ENCODE data around the gene COL18A1.

Gene COL18A1

DNA sequence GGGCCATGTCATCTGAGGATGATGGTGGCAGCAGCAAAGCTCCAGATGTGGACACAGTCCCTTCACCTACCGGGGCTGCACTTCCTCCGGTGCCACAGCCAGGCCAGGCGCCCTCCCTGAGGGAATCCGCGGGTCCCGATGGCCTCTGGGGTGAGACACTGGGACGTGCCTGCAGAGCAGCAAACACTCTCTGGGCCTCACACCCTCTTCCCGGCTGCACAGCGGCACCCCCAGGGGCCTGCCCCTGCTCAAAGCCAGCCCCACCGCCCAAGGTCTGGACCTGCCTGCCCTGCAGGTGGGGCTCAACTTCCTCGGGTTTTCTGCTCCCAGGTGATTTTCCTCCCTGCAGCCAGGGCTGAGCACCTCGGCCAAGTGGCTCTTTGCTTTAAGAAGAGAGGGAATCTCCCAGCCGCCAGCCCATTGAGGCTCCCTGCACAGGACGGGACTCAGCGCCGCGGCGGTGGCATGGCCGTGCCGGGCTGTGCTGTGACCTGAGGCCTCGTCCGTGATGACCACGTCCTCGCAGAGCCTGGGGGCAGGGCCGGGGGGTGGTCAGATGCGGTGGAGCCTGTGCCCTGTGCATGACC lies 21.3 kb upstream of the COL18A1 start:
- DNase-seq, result no peak

DNA sequence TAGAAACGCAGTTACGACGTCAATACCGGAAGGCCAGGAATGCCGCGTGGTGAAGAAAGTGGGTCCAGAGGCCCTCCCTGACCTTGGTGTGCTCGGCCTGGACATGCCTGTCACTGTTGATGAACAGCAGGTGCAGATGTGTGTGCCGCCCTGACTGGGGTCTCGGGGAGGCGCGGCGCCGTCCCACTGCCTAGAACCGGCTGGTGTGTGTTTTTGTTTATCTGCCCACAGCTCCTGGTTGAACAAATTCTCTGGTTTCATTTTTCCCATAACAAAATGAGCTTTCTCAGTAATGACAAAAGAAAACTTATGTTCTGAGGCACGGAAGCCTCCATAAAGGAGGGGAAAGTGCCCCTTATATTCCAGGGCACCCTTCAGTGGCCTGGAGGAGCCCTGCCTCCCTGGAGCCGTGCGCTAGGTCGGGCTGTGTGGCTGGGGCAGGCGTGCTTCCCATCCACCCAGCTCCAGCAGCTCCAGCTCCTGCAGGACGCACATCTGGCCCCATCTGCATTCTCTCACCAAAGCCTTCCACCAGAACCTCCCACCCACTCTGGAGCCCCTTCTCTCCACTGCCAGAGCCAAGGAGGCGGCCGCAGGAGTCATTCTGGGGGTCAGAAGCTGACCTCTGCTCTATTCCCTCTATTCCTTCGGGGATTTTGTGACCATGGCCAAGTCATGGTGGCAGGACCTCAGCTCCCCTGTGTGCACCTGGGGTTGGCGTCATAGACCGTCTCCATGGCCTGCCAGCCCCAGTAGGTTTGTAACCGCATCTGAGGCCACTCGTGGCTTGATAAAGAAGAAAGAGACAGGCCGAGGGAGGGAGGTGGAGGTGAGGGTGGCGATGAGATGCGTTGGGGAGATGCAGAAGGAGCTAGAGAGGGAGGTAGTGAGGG lies 20.1 kb upstream of the COL18A1 start:
- DNase-seq, result no peak

DNA sequence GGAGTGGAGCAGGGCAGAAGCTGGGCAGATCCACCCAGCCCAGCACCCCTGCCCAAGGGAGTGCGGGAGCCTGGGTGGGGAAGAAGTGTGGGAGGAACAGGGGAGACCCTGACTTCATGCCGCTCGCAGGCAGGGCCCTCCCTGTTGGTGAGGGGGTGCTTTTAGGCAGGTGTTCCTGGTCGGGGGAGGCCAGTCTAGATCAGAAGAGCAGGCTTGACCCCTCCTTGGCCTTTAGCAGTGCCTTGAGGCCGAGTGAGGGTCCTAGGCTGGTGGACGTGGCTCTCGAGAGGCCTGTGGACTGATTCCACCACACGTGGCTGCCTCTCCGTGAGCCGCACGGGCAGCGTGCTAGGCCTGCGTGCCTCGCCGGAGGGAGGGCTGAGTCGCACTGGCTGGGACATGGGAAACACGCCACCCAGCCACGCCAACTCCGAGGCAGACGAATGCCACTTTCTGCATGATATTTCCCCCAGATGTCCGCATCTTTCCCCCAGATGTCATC lies 19.4 kb upstream of the COL18A1 start:
- no peak for DNase-seq

DNA sequence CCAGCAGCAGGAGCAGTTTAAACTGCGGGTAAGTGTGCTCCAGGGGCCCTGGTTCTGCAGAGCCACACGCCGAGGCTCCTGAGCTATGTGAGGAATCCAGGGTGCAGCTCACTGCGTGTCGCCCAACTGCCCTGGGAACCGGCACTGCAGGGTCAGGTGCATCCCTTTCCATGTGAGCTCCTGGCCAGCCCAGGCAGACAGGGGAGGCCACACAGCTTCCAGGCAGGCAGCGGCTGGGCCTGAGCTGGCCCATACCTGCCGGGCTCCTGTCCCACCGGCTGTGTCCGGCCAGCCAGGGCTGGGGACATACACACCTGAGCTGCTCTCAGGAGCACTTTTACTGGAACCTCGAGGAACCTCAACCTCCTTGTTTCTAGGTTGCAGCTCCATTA lies 18.6 kb upstream of the COL18A1 start:
- DNase-seq, result no peak

DNA sequence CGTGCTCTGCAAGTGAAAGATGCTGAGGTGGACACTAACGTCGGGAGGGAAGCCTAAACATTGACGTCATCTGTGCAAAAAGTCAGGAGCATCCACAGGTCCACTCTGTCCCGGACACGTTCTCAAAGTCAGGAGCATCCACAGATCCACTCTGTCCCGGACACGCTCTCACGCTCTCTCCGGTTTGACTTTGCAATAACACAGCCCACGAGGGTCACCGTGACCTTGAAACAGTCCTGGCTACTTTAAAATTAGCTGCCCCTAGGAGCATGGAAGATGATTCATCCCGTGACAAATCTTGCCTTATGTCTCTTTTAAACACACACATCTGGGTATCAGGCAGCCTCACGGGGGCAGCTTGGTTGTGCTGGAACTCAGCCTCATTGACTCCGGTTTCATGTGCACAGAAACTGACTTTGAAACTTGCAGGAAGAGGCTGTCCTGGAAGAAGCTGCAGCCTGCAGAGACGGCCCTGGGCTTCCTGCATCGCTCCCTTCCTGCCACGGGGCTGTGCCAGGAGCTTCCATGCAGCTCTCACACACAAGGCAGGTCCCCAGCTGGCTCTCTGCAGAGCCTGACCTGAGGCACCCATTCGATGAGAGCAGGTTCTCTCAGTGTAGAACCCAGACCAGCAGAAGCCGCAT lies 18.1 kb upstream of the COL18A1 start:
- DNase-seq, result no peak

DNA sequence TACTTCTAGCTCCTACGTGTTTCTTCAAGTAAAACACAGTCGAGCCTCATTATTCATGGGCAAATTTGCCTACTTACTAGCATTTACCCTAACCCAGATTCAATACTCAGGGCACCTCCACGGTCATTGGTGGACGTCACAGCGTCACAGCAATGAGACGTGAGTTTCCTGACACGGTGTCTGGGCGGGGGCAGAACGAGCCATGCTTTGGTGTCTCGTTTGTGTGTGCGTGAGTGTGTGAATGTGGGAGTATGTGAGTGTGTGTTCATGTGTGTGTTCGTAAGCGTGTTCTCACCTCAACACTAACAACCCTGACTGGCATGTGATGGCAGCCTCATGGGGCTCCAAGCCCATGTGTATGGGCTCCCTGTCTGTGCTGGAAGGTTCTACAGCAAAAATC lies 17.5 kb upstream of the COL18A1 start:
- no peak for DNase-seq

DNA sequence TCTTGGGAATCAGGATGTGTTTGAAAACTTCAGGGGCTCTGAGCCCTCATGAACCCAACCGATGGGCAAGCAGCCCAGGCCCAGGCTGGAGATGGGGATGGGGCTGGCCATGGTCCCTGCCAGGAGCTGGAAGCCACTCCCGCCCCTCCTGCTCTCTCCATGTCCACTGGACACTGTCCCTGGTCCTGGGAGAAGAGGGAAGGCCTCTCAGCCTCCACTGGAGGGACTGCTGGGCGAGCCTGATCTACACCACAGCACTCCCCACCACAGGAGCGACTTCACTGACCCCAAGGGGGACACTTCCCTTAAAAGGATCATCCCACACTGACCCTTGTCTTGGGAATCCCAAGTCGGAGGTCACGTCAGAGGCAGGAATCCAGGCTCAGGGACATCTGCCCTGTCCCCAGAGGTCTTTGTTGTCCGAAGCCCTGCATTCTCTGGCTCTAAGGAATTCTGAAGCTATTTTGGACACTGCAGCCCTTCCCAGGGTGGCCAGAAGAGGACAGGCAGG lies 16.9 kb upstream of the COL18A1 start:
- DNase-seq, result no peak

DNA sequence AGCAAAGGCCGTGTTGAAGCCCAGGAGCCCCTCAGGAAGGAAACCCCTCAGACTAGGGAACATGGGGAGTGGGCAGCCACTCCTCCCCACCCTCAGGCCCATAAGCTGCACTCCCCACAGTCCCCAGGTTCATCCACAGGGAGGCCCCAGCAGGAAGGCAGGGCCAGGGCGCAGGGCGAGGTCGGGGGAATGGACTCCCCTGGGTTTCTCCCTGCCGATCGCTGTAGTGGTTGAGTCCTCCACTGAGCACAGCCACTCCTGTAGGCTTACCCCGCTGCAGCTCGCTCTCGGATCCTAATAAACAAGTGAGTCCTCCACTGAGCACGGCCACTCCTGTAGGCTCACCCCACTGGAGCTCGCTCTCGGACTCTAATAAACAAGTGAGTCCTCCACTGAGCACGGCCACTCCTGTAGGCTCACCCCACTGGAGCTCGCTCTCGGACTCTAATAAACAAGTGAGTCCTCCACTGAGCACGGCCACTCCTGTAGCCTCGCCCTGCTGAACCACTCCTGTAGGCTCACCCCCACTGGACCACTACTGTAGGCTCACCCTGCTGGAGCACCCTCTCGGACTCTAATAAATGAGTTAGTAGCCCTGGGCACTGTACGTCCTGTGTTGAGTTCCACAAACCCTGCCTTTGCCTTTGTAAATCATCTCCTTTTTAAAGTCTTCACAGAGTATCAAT lies 16.2 kb upstream of the COL18A1 start:
- no peak for DNase-seq

DNA sequence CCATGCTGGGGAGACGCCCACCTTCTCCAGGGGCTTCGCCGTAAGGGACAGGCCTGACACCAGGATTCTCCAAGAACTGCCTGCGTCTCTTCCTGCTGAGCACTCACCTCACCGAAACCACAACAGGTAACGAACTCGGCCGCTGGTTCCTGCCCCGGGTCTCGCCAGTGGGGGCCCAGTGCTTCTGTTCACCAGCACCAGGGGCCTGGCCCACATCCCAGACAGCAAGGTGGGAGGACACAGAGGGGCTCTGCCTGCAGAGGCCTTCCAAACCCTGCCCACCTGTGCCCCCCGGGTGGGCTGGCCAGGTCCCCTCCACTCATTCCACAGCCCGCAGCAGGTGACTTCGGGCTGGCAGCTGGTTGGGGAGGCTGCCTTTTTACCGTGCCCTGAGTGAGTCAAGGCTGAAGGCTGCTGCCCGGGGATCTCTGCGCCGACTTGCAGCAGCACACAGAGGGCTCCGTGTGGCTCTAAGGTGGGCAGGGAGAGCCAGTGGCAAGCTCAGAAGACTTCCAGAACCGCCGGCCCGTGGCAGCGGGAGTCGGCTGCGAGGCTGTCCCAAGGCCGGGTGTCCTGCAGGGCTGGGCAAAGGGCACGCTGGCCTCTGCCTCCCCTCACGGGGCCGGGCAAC lies 14.7 kb upstream of the COL18A1 start:
- no peak for DNase-seq

DNA sequence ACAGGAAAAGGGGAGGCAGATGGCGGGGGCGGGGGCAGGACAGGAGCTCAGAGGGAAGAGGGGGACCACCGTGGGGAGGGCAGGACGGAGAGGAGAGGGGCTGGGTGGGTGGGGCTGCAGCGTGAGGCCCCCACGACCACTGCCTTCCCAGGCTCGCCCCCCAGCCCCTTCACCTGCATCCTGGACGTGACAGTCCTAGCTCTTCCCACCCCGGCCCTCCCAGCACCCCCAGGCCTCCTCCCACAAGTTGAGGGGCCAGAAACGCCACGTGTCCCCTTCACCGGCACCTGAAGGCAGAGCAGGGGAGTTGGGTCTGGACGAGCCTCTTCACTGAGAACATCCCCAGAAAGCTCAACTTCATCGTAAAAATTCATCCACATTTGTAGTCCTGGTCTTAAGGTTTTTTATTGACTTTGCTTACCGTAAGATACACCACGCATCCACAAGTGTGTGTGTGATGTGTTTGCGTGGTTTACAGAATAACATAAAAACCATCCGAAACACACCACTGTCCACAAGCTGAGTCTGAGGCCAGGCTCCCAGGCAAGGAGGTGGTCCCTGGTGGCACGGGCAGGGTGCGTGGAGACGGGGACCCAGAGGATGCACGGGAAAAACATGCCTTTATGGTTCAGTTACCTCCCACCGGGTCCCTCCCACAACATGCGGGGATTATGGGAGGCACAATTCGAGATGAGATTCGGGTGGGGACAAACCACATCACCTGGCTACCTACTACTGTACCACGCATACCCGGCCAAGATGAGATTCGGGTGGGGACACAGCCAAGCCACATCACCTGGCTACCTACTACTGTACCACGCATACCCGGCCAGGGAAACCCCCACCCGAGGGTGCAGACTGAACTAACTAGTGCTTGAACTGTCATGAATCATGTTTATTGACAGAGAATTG lies 13.9 kb upstream of the COL18A1 start:
- no peak for DNase-seq

DNA sequence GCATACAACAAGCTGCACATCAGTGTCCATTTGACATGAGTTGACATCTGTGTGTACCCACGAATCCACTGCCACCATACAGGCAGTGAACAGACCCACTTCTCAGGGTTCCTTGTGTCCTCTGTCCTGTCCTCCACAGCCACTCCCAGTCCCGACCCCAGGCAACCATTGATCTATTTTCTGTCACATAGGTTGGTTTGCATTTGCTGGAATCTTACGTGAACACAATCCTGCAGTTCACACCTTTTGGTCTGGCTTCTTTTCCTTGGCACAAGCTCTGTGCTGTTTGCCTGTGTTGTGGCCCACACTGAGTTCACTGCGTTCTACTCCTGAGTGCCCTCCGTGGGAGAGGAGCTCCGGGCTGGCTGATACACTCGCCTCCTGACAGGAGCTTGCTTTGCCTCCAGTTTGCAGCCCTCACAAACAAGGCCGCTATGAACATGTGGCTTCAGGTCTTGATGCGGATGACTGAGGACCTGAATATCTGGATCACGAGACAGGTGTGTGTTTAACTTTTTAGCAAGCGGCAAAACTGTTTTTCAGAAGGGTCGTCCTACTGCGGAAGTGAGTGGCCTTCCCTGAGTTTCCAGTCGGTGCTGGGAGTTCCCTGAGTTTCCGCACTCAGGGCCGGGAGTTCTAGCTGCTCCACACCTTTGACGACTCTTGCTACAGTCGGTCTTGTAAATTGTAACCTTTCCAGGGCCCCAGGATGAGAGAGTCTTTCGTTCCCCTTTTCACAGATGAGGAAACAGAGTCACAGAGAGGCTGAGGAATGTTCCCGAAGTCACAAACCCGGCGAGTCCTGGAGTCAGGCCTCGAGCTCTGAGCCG lies 13.0 kb upstream of the COL18A1 start:
- no peak for DNase-seq

DNA sequence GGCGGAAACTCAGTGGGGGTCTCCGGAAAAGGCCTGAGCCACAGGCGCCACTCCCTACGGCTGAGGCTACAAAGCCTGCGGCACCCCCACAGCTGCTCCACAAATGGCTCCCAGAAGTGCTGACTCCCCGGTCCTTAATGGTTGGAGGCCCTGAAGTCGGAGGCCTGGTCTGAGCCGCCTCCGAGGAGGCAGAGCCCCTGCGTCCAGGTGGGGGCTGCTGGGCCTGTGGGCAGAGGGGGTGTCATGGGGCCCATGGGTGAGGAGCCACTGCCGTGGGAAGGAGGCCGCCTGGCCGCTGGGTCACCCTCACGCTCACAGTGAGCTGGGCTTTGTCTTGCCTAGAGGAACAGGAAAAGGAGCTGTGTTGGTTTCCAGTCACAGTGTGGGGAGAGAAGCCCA lies 12.4 kb upstream of the COL18A1 start:
- DNase-seq, result no peak

DNA sequence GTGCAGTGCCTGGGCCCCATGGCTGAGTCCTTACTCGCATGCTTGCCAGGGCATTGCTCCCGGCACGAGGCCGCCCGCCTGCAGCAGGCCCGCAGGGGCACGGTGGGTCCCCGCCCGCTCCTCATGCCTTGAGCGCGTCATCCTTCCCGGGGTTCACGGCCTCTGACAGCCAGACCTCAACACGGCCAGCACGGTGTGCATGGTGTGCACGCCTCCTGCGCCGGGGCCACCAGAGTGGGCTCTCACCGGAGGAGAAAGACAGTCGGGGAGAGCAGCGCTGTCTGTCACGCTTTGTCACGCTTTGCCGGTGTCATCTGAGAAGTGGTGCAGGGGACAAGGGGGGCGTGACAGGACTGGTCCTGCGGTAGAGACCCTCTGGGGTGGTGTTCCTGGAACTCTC lies 11.9 kb upstream of the COL18A1 start:
- no peak for DNase-seq

DNA sequence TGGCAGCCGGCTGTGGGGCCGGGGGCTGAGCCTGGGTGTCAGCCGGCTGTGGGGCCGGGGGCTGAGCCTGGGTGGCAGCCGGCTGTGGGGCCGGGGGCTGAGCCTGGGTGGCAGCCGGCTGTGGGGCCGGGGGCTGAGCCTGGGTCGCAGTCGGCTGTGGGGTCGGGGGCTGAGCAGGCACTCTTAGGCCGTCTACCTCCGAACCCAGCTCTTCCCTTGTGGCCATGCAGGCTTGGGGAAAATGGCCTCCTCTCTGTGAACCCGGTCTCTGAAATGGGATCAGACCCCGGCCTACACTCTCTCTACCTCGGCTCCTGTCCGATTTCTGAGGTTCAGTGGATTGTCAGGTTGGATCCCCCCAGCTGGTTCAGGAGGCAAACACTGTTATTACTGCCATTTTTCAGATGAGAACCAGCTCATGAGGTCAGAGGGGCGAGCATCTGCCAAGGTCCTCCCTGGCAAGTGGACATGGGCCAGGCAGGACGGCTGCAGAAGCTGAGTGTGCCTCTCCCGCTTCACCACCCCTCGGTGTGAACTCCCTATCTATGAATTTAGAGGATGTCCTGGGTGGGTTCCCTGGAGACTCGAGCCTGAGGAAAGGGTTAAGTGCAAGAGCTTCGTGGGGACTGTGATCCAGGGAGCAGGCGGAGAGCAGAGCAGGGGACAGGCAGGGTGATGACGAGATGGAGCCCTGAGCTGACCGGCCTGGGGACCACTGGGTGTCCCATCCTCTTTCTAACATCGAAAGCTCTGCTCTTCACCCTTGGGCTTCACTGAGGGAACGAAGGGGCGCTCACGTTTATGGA lies 10.9 kb upstream of the COL18A1 start:
- no peak for DNase-seq

DNA sequence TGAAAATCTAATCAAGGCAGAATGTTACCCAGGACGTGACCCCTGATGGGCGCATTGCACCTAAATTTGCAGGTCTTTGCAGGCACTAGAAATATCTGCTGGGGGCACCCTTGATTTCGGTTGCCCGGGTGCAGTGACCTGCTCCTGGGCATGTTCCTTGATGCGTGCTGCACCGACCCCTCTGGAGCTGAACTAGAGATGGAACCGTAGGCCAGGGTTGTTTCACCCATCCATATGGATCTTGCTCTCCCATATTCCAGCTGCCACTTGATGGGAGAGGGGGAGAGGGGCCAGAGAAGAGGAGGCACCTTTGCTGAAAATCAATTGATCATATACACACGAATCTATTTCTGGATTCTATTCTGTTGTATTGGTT lies 8.4 kb upstream of the COL18A1 start:
- no peak for DNase-seq

DNA sequence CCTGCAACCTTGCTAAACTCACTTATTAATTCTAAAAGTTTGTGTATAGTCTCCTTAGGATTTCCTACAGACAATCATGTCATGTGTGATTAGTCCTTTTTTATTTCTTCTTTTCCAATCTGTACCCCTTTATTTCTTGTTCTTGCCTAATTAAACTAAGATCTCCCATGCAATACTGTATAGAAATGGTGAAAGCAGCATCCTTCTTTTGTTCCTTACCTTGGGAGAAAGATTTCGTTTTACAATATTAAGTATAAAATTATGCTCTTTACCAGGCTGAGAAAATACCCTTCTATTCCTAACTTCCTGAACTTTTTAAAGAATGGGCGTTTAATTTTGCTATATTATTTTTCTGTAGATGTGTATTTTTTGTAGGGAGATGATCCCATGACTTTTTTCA lies 7.6 kb upstream of the COL18A1 start:
- no peak for DNase-seq

DNA sequence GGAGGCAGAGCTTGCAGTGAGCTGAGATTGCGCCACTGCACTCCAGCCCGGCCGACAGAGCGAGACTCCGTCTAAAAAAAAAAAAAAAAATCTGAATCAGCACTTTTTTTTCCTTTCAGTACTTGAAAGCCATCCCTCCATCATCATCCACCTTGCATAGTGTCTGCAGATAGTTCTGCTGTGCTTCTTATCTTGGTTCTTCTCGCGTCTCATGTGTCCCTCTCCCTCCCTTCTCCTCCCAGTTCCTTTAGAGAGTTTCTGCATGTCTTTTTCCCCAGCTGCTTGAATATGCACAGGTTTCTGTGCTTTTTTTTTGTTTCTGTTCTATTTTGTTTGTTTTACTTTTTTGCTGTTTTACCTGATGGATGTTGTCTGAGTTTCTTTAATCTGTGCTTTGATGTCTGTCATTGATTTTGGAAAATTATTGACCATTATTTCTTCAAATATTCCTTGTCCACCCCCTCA lies 3.9 kb upstream of the COL18A1 start:
- DNase-seq, result no peak

DNA sequence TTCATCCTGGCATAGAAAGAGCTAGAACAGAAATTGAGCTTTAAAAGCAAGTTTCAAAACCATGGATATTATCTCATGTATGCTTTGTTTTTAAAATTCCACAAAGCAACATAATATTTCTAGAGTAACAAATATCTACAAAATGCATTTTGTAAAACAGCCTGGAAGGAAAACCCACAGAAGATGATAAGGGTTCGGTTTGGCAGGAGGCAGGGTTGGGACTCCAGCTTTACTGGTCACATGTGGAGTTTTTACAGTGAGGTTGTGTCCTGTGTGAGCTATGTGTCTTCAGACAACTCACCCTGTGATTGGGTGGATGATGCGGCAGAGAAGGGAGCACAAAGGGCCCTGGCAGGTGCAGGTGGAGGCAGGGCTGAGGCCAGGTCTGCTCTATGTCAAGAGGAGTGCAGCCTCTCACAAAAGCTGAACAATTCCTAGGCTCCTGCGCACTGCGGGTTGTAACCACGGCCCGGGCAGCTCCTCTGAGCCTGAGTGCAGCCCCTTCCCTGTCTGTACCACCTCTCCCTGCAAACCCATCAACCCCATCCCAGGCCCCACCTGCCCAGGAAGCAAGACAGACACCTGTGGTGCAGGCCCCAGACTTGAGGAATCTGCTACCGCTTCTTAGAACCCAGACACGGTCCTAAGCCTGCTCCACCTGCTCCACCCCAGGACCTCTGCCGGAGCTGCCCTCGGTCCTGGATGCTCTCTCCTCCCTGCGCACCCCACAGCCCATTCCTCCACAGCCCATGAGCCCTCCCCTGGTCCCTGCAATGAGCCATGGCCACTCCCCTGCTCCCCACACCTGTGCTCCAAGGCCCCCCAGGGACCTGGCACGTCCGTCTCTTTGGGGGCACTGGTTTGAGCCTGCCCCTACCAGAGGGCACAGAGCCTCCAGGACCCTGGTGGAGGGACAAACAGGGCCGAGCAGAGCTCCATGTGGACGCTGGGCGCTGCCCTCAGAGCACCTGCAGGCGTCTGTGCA lies 2.8 kb upstream of the COL18A1 start:
- DNase-seq, result no peak

All from inflammatory macrophage treated with lipopolysaccharide for 4 hours (primary cell).